K562 (cell line): ENCODE results near the gene DSCAM. TPM values are rescaled to one million over a fixed set of nuclear protein-coding genes. Genes with fewer than 3 reads are reported as not detected.

ENCODE experiments used
- ATAC-seq: fragments of 200-7000 bp; cut with Tn5 transposase; 3 replicates; pipeline ENCODE4 v1.9.1; 2020; ENCODE audit warnings: moderate library complexity
- BruUV-seq: library from RNA; stranded (reverse); fragments of 400-500 nt; replicated peaks from 2 replicates; lab custom pipeline; 2021; lab: Mats Ljungman, UMichigan
- CTCF ChIA-PET: fragments of 300-600 bp; formaldehyde crosslinking; extraction: SDS; loops from one replicate; lab custom pipeline; 2021; ENCODE audit warnings: low intra/inter-chr PET ratio; lab: Yijun Ruan, JAX
- POLR2A ChIA-PET: fragments of 300-600, 350-650 bp; sonication (Branson Sonifier 250); formaldehyde crosslinking; extraction: SDS; loops from one replicate; lab custom pipeline; 2021; ENCODE audit warnings: antibody characterized with exemption, inconsistent platforms; lab: Yijun Ruan, JAX
- DNase-seq, 4 experiments: peaks; one replicate each; pipeline versions ENCODE4 v3.0.0 to v3.0.0-alpha.2; 2011 to 2018; ENCODE audit warnings: low spot score in 3 of 4, mixed read lengths in 3 of 4; ENCODE audit errors: extremely low read depth in 1 of 4
- FAIRE-seq: peaks from 2 replicates; lab custom pipeline; 2011; peaks lifted over from hg19 to GRCh38; lab: Jason Lieb, UNC
- H2AFZ ChIP-seq: 2 replicates; pipeline ENCODE4 v1.6.0; 2011; ENCODE audit warnings: low read depth, low read length, control low read depth, inconsistent platforms
- H3K27ac ChIP-seq: fragments of 200-600 bp; 3 replicates; pipeline ENCODE4 v1.8.0; 2011; ENCODE audit warnings: low read depth, mild to moderate bottlenecking, control low read depth, inconsistent platforms, low read length, moderate library complexity, mixed read lengths; ENCODE audit errors: extremely low read depth
- H3K27me3 ChIP-seq, 2 experiments: fragments of 300-600 bp in 1 of 2; 2 replicates in 1 of 2; 3 replicates in 1 of 2; pipeline versions ENCODE4 v1.6.0 to v1.8.0; 2011; ENCODE audit warnings: inconsistent platforms in 2 of 2, low read length in 2 of 2, mild to moderate bottlenecking in 1 of 2, mixed read lengths in 1 of 2, moderate library complexity in 1 of 2; ENCODE audit not compliant: control insufficient read depth in 2 of 2, insufficient read depth in 2 of 2
- H3K36me3 ChIP-seq: fragments of 300-600 bp; 3 replicates; pipeline ENCODE4 v1.8.0; 2011; ENCODE audit warnings: mild to moderate bottlenecking, low read length, inconsistent platforms; ENCODE audit not compliant: control insufficient read depth, insufficient read depth
- H3K4me1 ChIP-seq, 2 experiments: fragments of 200-600 bp in 1 of 2; replicated peaks in 1 of 2; 2 replicates in 1 of 2; 3 replicates in 1 of 2; pipeline versions ENCODE4 v1.5.1 to v1.8.0; 2011; ENCODE audit warnings: inconsistent platforms in 2 of 2, low read length in 2 of 2, mild to moderate bottlenecking in 1 of 2, mixed read lengths in 1 of 2, moderate library complexity in 1 of 2; ENCODE audit not compliant: control insufficient read depth in 2 of 2, insufficient read depth in 2 of 2
- H3K4me2 ChIP-seq: 2 replicates; pipeline ENCODE4 v1.6.1; 2011; ENCODE audit warnings: low read length, control low read depth, inconsistent platforms, mixed read lengths; ENCODE audit not compliant: insufficient read depth
- H3K4me3 ChIP-seq: fragments of 200-600 bp; sonication (generic), shearing (Covaris generic); 2 replicates; pipeline ENCODE4 v1.5.1; 2016; ENCODE audit warnings: control low read depth, inconsistent platforms
- H3K79me2 ChIP-seq: fragments of 200-600 bp; 3 replicates; pipeline ENCODE4 v1.8.0; 2011; ENCODE audit warnings: low read length, inconsistent platforms; ENCODE audit not compliant: control insufficient read depth, insufficient read depth
- H3K9ac ChIP-seq, 2 experiments: 2 replicates each; pipeline versions ENCODE4 v1.6.0 to v1.6.1; 2011; ENCODE audit warnings: low read depth in 2 of 2, low read length in 2 of 2, control low read depth in 1 of 2, inconsistent platforms in 1 of 2, mild to moderate bottlenecking in 1 of 2, mixed read lengths in 1 of 2; ENCODE audit not compliant: insufficient read depth in 1 of 2
- H3K9me1 ChIP-seq: one replicate; pipeline ENCODE4 v1.6.0; 2011; ENCODE audit warnings: inconsistent platforms, mild to moderate bottlenecking, low read length, moderate library complexity; ENCODE audit not compliant: control insufficient read depth, insufficient read depth
- H3K9me3 ChIP-seq: replicated peaks from 2 replicates; pipeline ENCODE4 v1.5.1; 2011; ENCODE audit warnings: low read depth, low read length, inconsistent platforms; ENCODE audit not compliant: control insufficient read depth, insufficient read depth
- H4K20me1 ChIP-seq: replicated peaks from 2 replicates; pipeline ENCODE4 v1.6.1; 2011; ENCODE audit warnings: low read length, inconsistent platforms, mixed read lengths; ENCODE audit not compliant: control insufficient read depth, insufficient read depth
- CREM ChIP-seq: IDR thresholded peaks from 2 replicates; pipeline ENCODE4 v1.6.1; 2014; ENCODE audit warnings: antibody characterized with exemption, low read depth
- EHMT2 ChIP-seq: fragments of 450-650 bp; IDR thresholded peaks from 2 replicates; pipeline ENCODE4 v1.6.1; 2018; ENCODE audit warnings: antibody characterized with exemption
- GATA2 ChIP-seq: sonication (generic); formaldehyde crosslinking; IDR thresholded peaks from 2 replicates; pipeline ENCODE4 v1.4.0; 2020; ENCODE audit warnings: mild to moderate bottlenecking, missing genetic modification reagents
- NR4A1 ChIP-seq, 2 experiments: fragments of 250-450 bp in 1 of 2; fragments of 450-650 bp in 1 of 2; sonication (Bioruptor Pico) in 1 of 2; IDR thresholded peaks; 2 replicates each; pipeline versions ENCODE4 v1.4.0 to v1.6.1; 2016 to 2020; ENCODE audit warnings: mild to moderate bottlenecking in 2 of 2, missing compliant biosample characterization in 1 of 2, missing genetic modification characterization in 1 of 2, moderate library complexity in 1 of 2
- PYGO2 ChIP-seq: fragments of 450-650 bp; IDR thresholded peaks from 2 replicates; pipeline ENCODE4 v1.6.1; 2016; ENCODE audit warnings: mild to moderate bottlenecking, missing genetic modification characterization, moderate library complexity, missing compliant biosample characterization
- RBM14 ChIP-seq: fragments of 200-400 bp; formaldehyde crosslinking; IDR thresholded peaks from 2 replicates; pipeline ENCODE4 v1.6.1; 2018; ENCODE audit warnings: low read depth, mild to moderate bottlenecking, low read length, moderate library complexity, borderline replicate concordance; ENCODE audit not compliant: insufficient read depth
- RFX1 ChIP-seq: fragments of 450-650 bp; IDR thresholded peaks from 2 replicates; pipeline ENCODE4 v1.6.1; 2016; ENCODE audit warnings: mild to moderate bottlenecking, moderate library complexity
- TAL1 ChIP-seq: fragments of 450-650 bp; IDR thresholded peaks from 2 replicates; pipeline ENCODE4 v1.6.1; 2016; ENCODE audit warnings: mild to moderate bottlenecking
- YBX1 ChIP-seq: fragments of 450-650 bp; IDR thresholded peaks from 2 replicates; pipeline ENCODE4 v1.7.1; 2016; ENCODE audit warnings: mild to moderate bottlenecking
- ZNF124 ChIP-seq: sonication (generic); formaldehyde crosslinking; IDR thresholded peaks from 2 replicates; pipeline ENCODE4 v1.8.1; 2022; ENCODE audit warnings: missing genetic modification reagents
- ZNF143 ChIP-seq: sonication (generic); formaldehyde crosslinking; IDR thresholded peaks from 2 replicates; pipeline ENCODE4 v1.9.0; 2022; ENCODE audit warnings: mild to moderate bottlenecking, missing genetic modification reagents
- ZNF282 ChIP-seq: sonication (generic); formaldehyde crosslinking; IDR thresholded peaks from 2 replicates; pipeline ENCODE4 v1.8.1; 2023; ENCODE audit warnings: missing genetic modification reagents
- ZNF408 ChIP-seq: fragments of 250-450 bp; sonication (Bioruptor Pico); IDR thresholded peaks from 2 replicates; pipeline ENCODE4 v1.4.0; 2020; ENCODE audit warnings: low read depth, mild to moderate bottlenecking, moderate library complexity
- ZNF518B ChIP-seq: fragments of 250-450 bp; sonication (Bioruptor Pico); IDR thresholded peaks from 2 replicates; pipeline ENCODE4 v1.5.0; 2021; ENCODE audit warnings: mild to moderate bottlenecking, moderate library complexity
- ZNF583 ChIP-seq: fragments of 250-450 bp; sonication (Bioruptor Pico); IDR thresholded peaks from 2 replicates; pipeline ENCODE4 v1.4.0; 2020
- WGBS: fragments of 100-300 bp; shearing (Covaris generic); methylation state at CpG from one replicate; pipeline ENCODE4 v1.1.6; 2016; ENCODE audit warnings: low coverage, mixed read lengths; ENCODE audit not compliant: insufficient coverage; ENCODE audit errors: missing lambda C conversion rate; 5-methylcytosine and 5-hydroxymethylcytosine counted together
- in situ Hi-C: fragments of 300-500 bp; cut with MboI; formaldehyde crosslinking; loops from 4 replicates; pipeline ENCODE4 v1.15.0; 2018; ENCODE audit warnings: inconsistent platforms, mixed read lengths
- intact Hi-C: fragments of 100-400 bp; cut with micrococcal nuclease; formaldehyde crosslinking; loops from 2 replicates; pipeline ENCODE4 v1.14.2; 2022
- polyA plus RNA-seq, 8 experiments: library from polyadenylated mRNA; depleted of rRNA in 4 of 8; stranded (reverse) in 5 of 8; unstranded in 3 of 8; fragments of >200 nt; fragmentation: Nextera tagmentation in 2 of 8; fragmentation: Illumina TruSeq in 1 of 8; extraction: Ambion mirVana in 2 of 8; extraction: Trizol in 1 of 8; gene quantifications; 2 replicates each; pipeline versions ENCODE4 v1.2.1 to v1.2.3, GENCODE V29; 2011 to 2014; ENCODE audit warnings: inconsistent platforms in 1 of 8, missing spikeins in 1 of 8
- total RNA-seq, 7 experiments: library from RNA; depleted of rRNA in 6 of 7; stranded (reverse); fragments of >200 nt in 6 of 7; fragmentation: Illumina TruSeq in 2 of 7; extraction: Trizol in 2 of 7; gene quantifications; 2 replicates each; pipeline versions ENCODE4 v1.2.1 to v1.2.3, GENCODE V29; 2011 to 2021; ENCODE audit warnings: low replicate concordance in 1 of 7

Gene DSCAM
- total and polyA plus RNA-seq, 9 of the 15 experiments (the other 6 are each of a cell fraction or from before 2014, with no cell fraction given) = not detected

- CTCF ChIA-PET = no interaction called here
- BruUV-seq = no TSS peak
- H3K9ac ChIP-seq = no peak overlapping the region
Observed at GRCh38 chr21:40770435-40771055, 76.4 kb downstream of the DSCAM start.

More at GRCh38 chr21:40770435-40771055, 76.4 kb downstream of the DSCAM start:
- POLR2A ChIA-PET = no interaction called here
- no peak for ATAC-seq
- Histone ChIP-seq H3K9me1 (no peaks in the 10 kb centered on the region), H3K27ac (no peak overlapping the region), H3K79me2 (no peaks in the 10 kb centered on the region), H3K9me3 (peaks cover 3% of the 10 kb centered on the region; the same call in 1 of the 2 replicates), H3K4me2 (no peak overlapping the region), H3K36me3 (no peaks in the 10 kb centered on the region), H3K4me3 (no peak overlapping the region), H2AFZ (no peak overlapping the region), H3K4me1 (no peaks in the 10 kb centered on the region), H4K20me1 (no peaks in the 10 kb centered on the region), H3K27me3 (no peaks in the 10 kb centered on the region)
- WGBS = 1% methylated on average over 5 of the region's 5 CpGs
- no peak for DNase-seq
- no peak for TF ChIP-seq ZNF124
- TF ChIP-seq EHMT2 = no peak
- no peak for TF ChIP-seq ZNF282 (CRISPR knock-in tag)
- no peak for TF ChIP-seq ZNF583 (CRISPR knock-in tag)
- TF ChIP-seq ZNF518B (CRISPR knock-in tag) = no peak
- no peak for TF ChIP-seq ZNF408 (CRISPR knock-in tag)
- TF ChIP-seq TAL1 = no peak
- no peak for TF ChIP-seq PYGO2 (tag)
- TF ChIP-seq RBM14 = no peak
- TF ChIP-seq NR4A1 (CRISPR knock-in tag; IDR thresholded peaks at IDR 0.05) = no peak
- TF ChIP-seq NR4A1 (tag; IDR thresholded peaks at IDR 0.05) = no peak
- no peak for TF ChIP-seq YBX1
- no peak for TF ChIP-seq ZNF143 (CRISPR knock-in tag)
- TF ChIP-seq RFX1 = no peak
- no peak for TF ChIP-seq GATA2 (CRISPR knock-in tag)
- TF ChIP-seq CREM = no peak
- FAIRE-seq = no peak
- in situ Hi-C loops (no loop called here), intact Hi-C loops (no loop called here)
